HepG2 (cell line): ENCODE results near the gene SAE1.

ENCODE experiments used
- CBX5 ChIP-seq: sonication (generic); formaldehyde crosslinking; IDR thresholded peaks from 2 replicates; pipeline ENCODE4 v1.4.0; 2020; ENCODE audit warnings: missing genetic modification reagents, borderline replicate concordance
- FOSL2 ChIP-seq: sonication (generic); formaldehyde crosslinking; IDR thresholded peaks from 2 replicates; pipeline ENCODE4 v1.4.0; 2020; ENCODE audit warnings: missing genetic modification reagents
- GTF2F1 ChIP-seq: fragments of 150-350 bp; IDR thresholded peaks from 2 replicates; pipeline ENCODE4 v1.6.1; 2014; ENCODE audit warnings: low read length
- MEIS2 ChIP-seq: sonication (generic); formaldehyde crosslinking; IDR thresholded peaks from 2 replicates; pipeline ENCODE4 v1.9.0; 2021; ENCODE audit warnings: mild to moderate bottlenecking, missing genetic modification reagents
- MYC ChIP-seq: sonication (generic); formaldehyde crosslinking; IDR thresholded peaks from 2 replicates; pipeline ENCODE4 v1.9.0; 2021; ENCODE audit warnings: missing genetic modification reagents, borderline replicate concordance
- NFE2L2 ChIP-seq: fragments of 150-350 bp; IDR thresholded peaks from 2 replicates; pipeline ENCODE4 v1.6.1; 2014; ENCODE audit warnings: low read length
- PBX3 ChIP-seq: sonication (generic); formaldehyde crosslinking; IDR thresholded peaks from 2 replicates; pipeline ENCODE4 v1.8.1; 2023; ENCODE audit warnings: missing genetic modification reagents, inconsistent platforms, borderline replicate concordance
- ZNF530 ChIP-seq: sonication (generic); formaldehyde crosslinking; IDR thresholded peaks from 2 replicates; pipeline ENCODE4 v1.5.0; 2020; ENCODE audit warnings: low read depth, mild to moderate bottlenecking, missing genetic modification reagents

DNA sequence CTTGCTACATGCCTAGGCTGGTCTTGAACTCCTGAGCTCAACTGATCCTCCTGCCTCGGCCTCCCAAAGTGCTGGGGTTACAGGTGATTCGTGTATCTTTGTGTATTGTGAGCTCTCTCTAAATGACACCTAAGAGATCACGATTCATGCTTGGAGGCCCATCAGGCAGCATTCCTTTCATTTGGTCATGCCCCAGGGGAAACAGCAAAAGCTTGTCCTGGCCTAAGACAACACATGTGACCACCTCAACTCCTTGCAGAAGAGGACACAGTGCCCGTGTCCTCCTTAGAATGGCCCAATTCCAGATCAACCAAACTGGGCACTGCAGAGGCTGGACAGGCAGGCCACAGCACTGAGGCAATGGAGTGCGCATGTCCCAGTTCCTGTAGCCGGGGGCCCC, 49.5 kb upstream of the SAE1 start:
- TF ChIP-seq MEIS2 (no peak), GTF2F1 (no peak), MYC (no peak), ZNF530 (no peak), CBX5 (no peak), NFE2L2 (no peak), FOSL2 (CRISPR knock-in tag) (no peak), PBX3 (CRISPR knock-in tag) (no peak)
